HG03039 (cell line): Measurements from ENCODE around the gene CST3.
"Not testable (repeated sequence)": the region's sequence is repeated elsewhere in the genome, so short reads cannot be mapped to it uniquely, and the experiment has no call there.

ENCODE experiments used
- ATAC-seq: cut with Tn5 transposase; IDR thresholded peaks from one replicate; pipeline ENCODE4 v1.9.1; 2021; ENCODE audit warnings: mild to moderate bottlenecking, moderate library complexity; ENCODE audit not compliant: unreplicated experiment

CST3 gene

GRCh38 chr20:23644164-23644563 lies 6.4 kb upstream of the CST3 start:
- no peak for ATAC-seq

GRCh38 chr20:23643659-23644058 lies 5.9 kb upstream of the CST3 start:
- no peak for ATAC-seq

GRCh38 chr20:23641936-23642751 lies 4.4 kb upstream of the CST3 start:
- no peak for ATAC-seq

- no peak for ATAC-seq
Observed at GRCh38 chr20:23640671-23641667, 3.2 kb upstream of the CST3 start.

GRCh38 chr20:23640018-23640601 lies 2.4 kb upstream of the CST3 start:
- no peak for ATAC-seq

- ATAC-seq = no peak
Observed at GRCh38 chr20:23639490-23639958, 1.8 kb upstream of the CST3 start.

- no peak for ATAC-seq
Observed at GRCh38 chr20:23638309-23638708, 554 bp upstream of the CST3 start.

- ATAC-seq = no peak
Observed at GRCh38 chr20:23636908-23637281, 860 bp downstream of the CST3 start.

GRCh38 chr20:23636182-23636907 lies 1.4 kb downstream of the CST3 start:
- no peak for ATAC-seq

- not testable (repeated sequence) for ATAC-seq
Observed at GRCh38 chr20:23635768-23636090, 2.0 kb downstream of the CST3 start.

- ATAC-seq = no peak
Observed at GRCh38 chr20:23634985-23635767, 2.6 kb downstream of the CST3 start.

GRCh38 chr20:23634044-23634801 lies 3.5 kb downstream of the CST3 start:
- no peak for ATAC-seq

- ATAC-seq = no peak
Observed at GRCh38 chr20:23632711-23633573, 4.8 kb downstream of the CST3 start.

GRCh38 chr20:23631981-23632710 lies 5.6 kb downstream of the CST3 start:
- no peak for ATAC-seq

GRCh38 chr20:23631226-23631822 lies 6.4 kb downstream of the CST3 start:
- no peak for ATAC-seq

- ATAC-seq = no peak
Observed at GRCh38 chr20:23630392-23630849, 7.3 kb downstream of the CST3 start.
